ENCODE data around the gene KCNG3.

DNA sequence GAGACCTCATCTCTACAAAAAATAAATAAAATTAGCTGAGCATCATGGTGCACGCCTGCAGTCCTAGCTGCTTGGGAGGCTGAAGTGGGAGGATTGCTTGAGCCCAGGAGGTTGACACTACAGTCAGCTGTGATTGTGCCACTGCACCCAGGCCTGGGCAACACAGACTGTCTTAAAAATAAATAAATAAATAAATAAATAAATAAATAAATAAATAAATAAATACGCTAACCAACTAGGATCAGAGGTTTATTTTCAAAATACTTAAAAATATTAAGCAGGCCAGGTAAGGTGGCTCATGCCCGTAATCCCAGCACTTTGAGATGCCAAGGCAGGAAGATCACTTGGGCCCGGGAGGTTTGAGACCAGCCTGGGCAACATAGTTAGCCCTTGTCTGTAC, 63.6 kb downstream of the KCNG3 start:
- no peak for TF ChIP-seq POLR2A (IDR thresholded peaks at IDR 0.05)
- TF ChIP-seq, protein P1, sequence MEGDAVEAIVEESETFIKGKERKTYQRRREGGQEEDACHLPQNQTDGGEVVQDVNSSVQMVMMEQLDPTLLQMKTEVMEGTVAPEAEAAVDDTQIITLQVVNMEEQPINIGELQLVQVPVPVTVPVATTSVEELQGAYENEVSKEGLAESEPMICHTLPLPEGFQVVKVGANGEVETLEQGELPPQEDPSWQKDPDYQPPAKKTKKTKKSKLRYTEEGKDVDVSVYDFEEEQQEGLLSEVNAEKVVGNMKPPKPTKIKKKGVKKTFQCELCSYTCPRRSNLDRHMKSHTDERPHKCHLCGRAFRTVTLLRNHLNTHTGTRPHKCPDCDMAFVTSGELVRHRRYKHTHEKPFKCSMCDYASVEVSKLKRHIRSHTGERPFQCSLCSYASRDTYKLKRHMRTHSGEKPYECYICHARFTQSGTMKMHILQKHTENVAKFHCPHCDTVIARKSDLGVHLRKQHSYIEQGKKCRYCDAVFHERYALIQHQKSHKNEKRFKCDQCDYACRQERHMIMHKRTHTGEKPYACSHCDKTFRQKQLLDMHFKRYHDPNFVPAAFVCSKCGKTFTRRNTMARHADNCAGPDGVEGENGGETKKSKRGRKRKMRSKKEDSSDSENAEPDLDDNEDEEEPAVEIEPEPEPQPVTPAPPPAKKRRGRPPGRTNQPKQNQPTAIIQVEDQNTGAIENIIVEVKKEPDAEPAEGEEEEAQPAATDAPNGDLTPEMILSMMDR (IDR thresholded peaks at IDR 0.05) = no peak

All from Peyer's patch (tissue), 4 donors.